B cell (primary cell): ENCODE measurements around the gene NME1. TPM values are rescaled to one million over a fixed set of nuclear protein-coding genes. Genes with fewer than 3 reads are reported as not detected.
A peak's percentile ranks its signal among the peaks of the same experiment; 100 is the strongest.

Experiments used
- ATAC-seq: fragments of 200-7000 bp; cut with Tn5 transposase; one replicate; pipeline ENCODE4 v1.10.0; 2021; ENCODE audit warnings: low read depth, mild to moderate bottlenecking, moderate number of reproducible peaks, moderate library complexity
- CTCF ChIA-PET: fragments of 350-600 bp; sonication (Branson Sonifier 250); formaldehyde crosslinking; loops from one replicate; lab custom pipeline; 2021; ENCODE audit warnings: antibody characterized with exemption, inconsistent platforms; lab: Charles Lee
- POLR2A ChIA-PET: fragments of 350-600 bp; sonication (Branson Sonifier 250); formaldehyde crosslinking; loops from one replicate; lab custom pipeline; 2021; ENCODE audit warnings: antibody characterized with exemption; lab: Charles Lee
- DNase-seq: peaks from one replicate; pipeline ENCODE4 v3.0.0; 2013
- H2AFZ ChIP-seq: 2 replicates; pipeline ENCODE4 v1.6.1; 2012; ENCODE audit warnings: mild to moderate bottlenecking, low read depth, low read length; ENCODE audit not compliant: insufficient read depth, poor library complexity, severe bottlenecking
- H3K27ac ChIP-seq, 2 donors: 1 replicate in 1 of 2; 2 replicates in 1 of 2; pipeline ENCODE4 v1.5.1; 2012 to 2013; ENCODE audit warnings: low read length in 2 of 2, mild to moderate bottlenecking in 2 of 2, moderate library complexity in 1 of 2
- H3K27me3 ChIP-seq, 4 experiments: fragments of 200-600 bp in 1 of 4; sonication (generic) in 1 of 4; replicated peaks in 1 of 4; 1 replicate in 2 of 4; 2 replicates in 2 of 4; pipeline versions ENCODE4 v1.6.1 to v1.7.0; 2013 to 2016; ENCODE audit warnings: low read length in 3 of 4, mild to moderate bottlenecking in 2 of 4, mixed read lengths in 1 of 4, moderate library complexity in 1 of 4; ENCODE audit not compliant: insufficient read depth in 4 of 4, control insufficient read depth in 3 of 4; ENCODE audit errors: control extremely low read depth in 1 of 4
- H3K36me3 ChIP-seq, 2 experiments: replicated peaks in 1 of 2; 1 replicate in 1 of 2; 2 replicates in 1 of 2; pipeline versions ENCODE4 v1.6.1 to v1.7.1; 2013; ENCODE audit warnings: low read length in 1 of 2; ENCODE audit not compliant: insufficient read depth in 2 of 2, control insufficient read depth in 1 of 2; ENCODE audit errors: control extremely low read depth in 1 of 2, extremely low read depth in 1 of 2
- H3K4me1 ChIP-seq, 2 donors: fragments of 200-600 bp in 1 of 2; sonication (generic) in 1 of 2; 1 replicate in 1 of 2; 2 replicates in 1 of 2; pipeline versions ENCODE4 v1.5.1 to v1.6.1; 2013 to 2017; ENCODE audit warnings: low read length in 2 of 2; ENCODE audit not compliant: control insufficient read depth in 2 of 2, insufficient read depth in 2 of 2
- H3K4me2 ChIP-seq: replicated peaks from 2 replicates; pipeline ENCODE3; 2012; ENCODE audit warnings: mild to moderate bottlenecking, low read depth, low read length; ENCODE audit not compliant: poor library complexity, severe bottlenecking
- H3K4me3 ChIP-seq, 5 experiments: fragments of 200-600 bp in 1 of 5; sonication (generic) in 1 of 5; 1 replicate in 3 of 5; 2 replicates in 2 of 5; pipeline versions ENCODE4 v1.5.1 to v1.7.0; 2011 to 2016; ENCODE audit warnings: low read length in 4 of 5, mild to moderate bottlenecking in 4 of 5, low read depth in 2 of 5, control low read depth in 1 of 5, moderate library complexity in 1 of 5; ENCODE audit not compliant: insufficient read depth in 1 of 5; ENCODE audit errors: control extremely low read depth in 1 of 5, extremely low read depth in 1 of 5
- H3K79me2 ChIP-seq: fragments of 200-600 bp; sonication (generic); one replicate; pipeline ENCODE4 v1.6.0; 2016; ENCODE audit warnings: low read length; ENCODE audit not compliant: control insufficient read depth, insufficient read depth
- H3K9ac ChIP-seq: fragments of 200-600 bp; sonication (generic); 2 replicates; pipeline ENCODE4 v1.6.1; 2017; ENCODE audit warnings: mild to moderate bottlenecking, low read length, moderate library complexity
- H3K9me3 ChIP-seq, 3 donors: one replicate each; pipeline versions ENCODE4 v1.6.1 to v1.7.1; 2013; ENCODE audit warnings: low read length in 2 of 3; ENCODE audit not compliant: control insufficient read depth in 2 of 3, insufficient read depth in 1 of 3; ENCODE audit errors: control extremely low read depth in 1 of 3
- H4K20me1 ChIP-seq: 2 replicates; pipeline ENCODE4 v1.6.0; 2012; ENCODE audit warnings: mild to moderate bottlenecking, low read length; ENCODE audit not compliant: insufficient read depth, control insufficient read depth, poor library complexity, severe bottlenecking
- H3K27ac Mint-ChIP-seq: one replicate; pipeline ENCODE4 v1.8.0; 2021; ENCODE audit warnings: mixed read lengths
- H3K27me3 Mint-ChIP-seq: one replicate; pipeline ENCODE4 v1.8.0; 2021; ENCODE audit warnings: mixed read lengths
- H3K4me1 Mint-ChIP-seq: one replicate; pipeline ENCODE4 v1.8.0; 2021; ENCODE audit warnings: mixed read lengths
- H3K4me3 Mint-ChIP-seq: one replicate; pipeline ENCODE4 v1.8.0; 2021; ENCODE audit warnings: mixed read lengths
- H3K9me3 Mint-ChIP-seq: one replicate; pipeline ENCODE4 v1.8.0; 2022; ENCODE audit warnings: mixed read lengths; ENCODE audit not compliant: insufficient read depth
- EZH2 ChIP-seq: IDR thresholded peaks from 2 replicates; pipeline ENCODE4 v1.6.1; 2012; ENCODE audit warnings: borderline replicate concordance, low read depth, mild to moderate bottlenecking, moderate library complexity, low read length; ENCODE audit not compliant: insufficient read depth, poor library complexity, severe bottlenecking
- WGBS: methylation state at CpG from one replicate; pipeline ENCODE4 v1.1.5; 2013; ENCODE audit warnings: missing lambda C conversion rate; ENCODE audit not compliant: insufficient coverage; 5-methylcytosine and 5-hydroxymethylcytosine counted together
- intact Hi-C: fragments of 100-400 bp; cut with micrococcal nuclease; formaldehyde crosslinking; loops from one replicate; pipeline ENCODE4 v1.10.0; 2022
- polyA plus RNA-seq: library from polyadenylated mRNA; depleted of rRNA; stranded (reverse); fragments of >200 nt; gene quantifications from 2 replicates; pipeline ENCODE4 v1.2.3, GENCODE V29; 2012
- total RNA-seq, 2 donors: library from RNA; stranded (reverse); fragments of 120-200 nt in 1 of 2; gene quantifications; 1 replicate in 1 of 2; 2 replicates in 1 of 2; pipeline versions ENCODE4 v1.2.3 to v1.2.4, GENCODE V29; 2013 to 2022
- TF ChIP-seq, protein P1 (sequence below): fragments of 200-600 bp; IDR thresholded peaks from one replicate; pipeline ENCODE4 v1.8.0; 2022; ENCODE audit warnings: antibody characterized with exemption, mild to moderate bottlenecking

Gene NME1
- total and polyA plus RNA-seq, 2 donors (not counting 1 experiment from before 2014, with no cell fraction given), result 19.0 to 27.5 TPM

DNA sequence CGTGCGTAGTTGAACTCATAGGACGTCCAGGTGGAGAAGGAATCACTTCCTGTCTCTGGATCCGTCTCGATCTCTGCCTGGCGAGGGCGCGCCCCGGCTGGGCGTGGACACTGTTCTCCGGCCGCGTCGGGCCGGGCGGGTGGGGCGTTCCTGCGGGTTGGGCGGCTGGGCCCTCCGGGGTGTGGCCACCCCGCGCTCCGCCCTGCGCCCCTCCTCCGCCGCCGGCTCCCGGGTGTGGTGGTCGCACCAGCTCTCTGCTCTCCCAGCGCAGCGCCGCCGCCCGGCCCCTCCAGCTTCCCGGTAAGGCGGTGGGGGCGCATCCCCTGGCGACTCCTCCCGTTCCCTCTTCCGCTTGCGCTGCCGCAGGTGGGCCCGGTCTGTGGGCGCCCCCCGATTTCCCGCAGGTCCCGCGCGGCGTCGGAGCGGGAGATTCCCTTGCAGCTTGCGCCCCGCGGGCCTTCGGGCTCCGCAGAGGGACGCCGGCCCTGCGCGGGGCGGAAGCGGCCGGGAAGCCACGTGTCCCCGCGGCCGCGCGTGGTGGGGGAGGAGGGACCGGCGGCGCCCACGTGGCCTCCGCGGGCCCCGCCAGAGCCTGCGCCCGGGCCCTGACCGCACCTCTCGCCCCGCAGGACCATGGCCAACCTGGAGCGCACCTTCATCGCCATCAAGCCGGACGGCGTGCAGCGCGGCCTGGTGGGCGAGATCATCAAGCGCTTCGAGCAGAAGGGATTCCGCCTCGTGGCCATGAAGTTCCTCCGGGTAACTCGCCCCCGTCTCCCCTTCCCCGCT lies 13.0 kb downstream of the NME1 start, which contains the start of gene NME2:
NME2 (plus strand) TSS at position 214 of the 789 bp plus-strand sequence; CDS start at position 634, 420 bp downstream.
- TF ChIP-seq, protein P1, sequence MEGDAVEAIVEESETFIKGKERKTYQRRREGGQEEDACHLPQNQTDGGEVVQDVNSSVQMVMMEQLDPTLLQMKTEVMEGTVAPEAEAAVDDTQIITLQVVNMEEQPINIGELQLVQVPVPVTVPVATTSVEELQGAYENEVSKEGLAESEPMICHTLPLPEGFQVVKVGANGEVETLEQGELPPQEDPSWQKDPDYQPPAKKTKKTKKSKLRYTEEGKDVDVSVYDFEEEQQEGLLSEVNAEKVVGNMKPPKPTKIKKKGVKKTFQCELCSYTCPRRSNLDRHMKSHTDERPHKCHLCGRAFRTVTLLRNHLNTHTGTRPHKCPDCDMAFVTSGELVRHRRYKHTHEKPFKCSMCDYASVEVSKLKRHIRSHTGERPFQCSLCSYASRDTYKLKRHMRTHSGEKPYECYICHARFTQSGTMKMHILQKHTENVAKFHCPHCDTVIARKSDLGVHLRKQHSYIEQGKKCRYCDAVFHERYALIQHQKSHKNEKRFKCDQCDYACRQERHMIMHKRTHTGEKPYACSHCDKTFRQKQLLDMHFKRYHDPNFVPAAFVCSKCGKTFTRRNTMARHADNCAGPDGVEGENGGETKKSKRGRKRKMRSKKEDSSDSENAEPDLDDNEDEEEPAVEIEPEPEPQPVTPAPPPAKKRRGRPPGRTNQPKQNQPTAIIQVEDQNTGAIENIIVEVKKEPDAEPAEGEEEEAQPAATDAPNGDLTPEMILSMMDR, result no peak
- TF ChIP-seq EZH2, result no peak
- Histone ChIP-seq H3K27ac (peak within 1 kb of the TSS; percentile 56 to 77), H3K36me3 (peaks cover 3 to 27% of the 10 kb centered on the region in 2 experiments), H4K20me1 (no peaks in the 10 kb centered on the region), H3K4me3 (peak within 1 kb of the TSS; percentile 57 to 83 (median 74)), H3K9ac (peak within 1 kb of the TSS; percentile 80), H3K79me2 (no peaks in the 10 kb centered on the region), H3K4me1 (peaks cover 9 to 22% of the 10 kb centered on the region in 2 donors), H3K9me3 (no peaks in the 10 kb centered on the region), H2AFZ (peak within 1 kb of the TSS; percentile 94), H3K27me3 (no peaks in the 10 kb centered on the region), H3K4me2 (peak within 1 kb of the TSS; percentile 94)
- under 1% methylated on average over 98 of the region's 98 CpGs for WGBS
- ATAC-seq (peak; percentile 87), DNase-seq (peak; percentile 83)
- intact Hi-C loops, result loop anchor here (1.0 to 5.0 kb wide), 6 partner anchors 13 to 619 kb away; partner anchors contain the start of genes ANKRD40, MBTD1, NME1 and SPAG9
- Mint-ChIP-seq H3K27me3 (no peaks in the 10 kb centered on the region), H3K9me3 (no peaks in the 10 kb centered on the region), H3K4me1 (peaks cover 16% of the 10 kb centered on the region), H3K27ac (peak within 1 kb of the TSS; percentile 99), H3K4me3 (peak within 1 kb of the TSS; percentile 97)
- POLR2A ChIA-PET, result interaction anchor here (0.5 to 2.0 kb wide), 7 partner anchors 11 to 745 kb away, joined by 3 to 20 read pairs (median 4); partner anchors contain the start of genes NME1 and TOB1
- CTCF ChIA-PET, result interaction anchor here (1.1 to 5.2 kb wide), 4 partner anchors 12 to 167 kb away, joined by 3 to 32 read pairs (median 8); partner anchors contain the start of gene NME1
